HepG2 (cell line): Measurements from ENCODE around the gene DPH1. TPM values are rescaled to one million over a fixed set of nuclear protein-coding genes. Genes with fewer than 3 reads are reported as not detected.

Experiments used
- ARID3A ChIP-seq: IDR thresholded peaks from 2 replicates; pipeline ENCODE4 v1.6.1; 2012; ENCODE audit warnings: low read depth, low read length, improper control_type of control experiment
- ATF6 ChIP-seq: sonication (generic); formaldehyde crosslinking; conservative IDR thresholded peaks from 2 replicates; pipeline ENCODE4 v1.4.0; 2020; ENCODE audit warnings: missing genetic modification reagents
- ATF7 ChIP-seq, 2 experiments: fragments of 450-650 bp in 1 of 2; sonication (generic) in 1 of 2; formaldehyde crosslinking in 1 of 2; IDR thresholded peaks; 2 replicates each; pipeline versions ENCODE4 v1.4.0 to v1.6.1; 2016 to 2020; ENCODE audit warnings: antibody characterized with exemption in 1 of 2, mild to moderate bottlenecking in 1 of 2, missing genetic modification reagents in 1 of 2
- CHCHD3 ChIP-seq: sonication (generic); formaldehyde crosslinking; IDR thresholded peaks from 2 replicates; pipeline ENCODE4 v1.8.0; 2022; ENCODE audit warnings: mild to moderate bottlenecking, missing genetic modification reagents, moderate library complexity
- DDIT3 ChIP-seq: sonication (generic); formaldehyde crosslinking; IDR thresholded peaks from 2 replicates; pipeline ENCODE4 v1.4.0; 2020; ENCODE audit warnings: mild to moderate bottlenecking, missing genetic modification reagents
- EP300 ChIP-seq, 3 experiments: sonication (generic) in 1 of 3; formaldehyde crosslinking in 1 of 3; IDR thresholded peaks; 2 replicates each; pipeline versions ENCODE4 v1.5.1 to v1.6.1; 2011 to 2020; ENCODE audit warnings: low read depth in 2 of 3, low read length in 2 of 3, borderline replicate concordance in 1 of 3, improper control_type of control experiment in 1 of 3, mild to moderate bottlenecking in 1 of 3, missing genetic modification reagents in 1 of 3, moderate library complexity in 1 of 3
- EZH2 ChIP-seq: conservative IDR thresholded peaks from 2 replicates; pipeline ENCODE4 v1.6.1; 2012; ENCODE audit warnings: mild to moderate bottlenecking, low read depth, low read length, moderate library complexity
- GZF1 ChIP-seq: sonication (generic); formaldehyde crosslinking; IDR thresholded peaks from 2 replicates; pipeline ENCODE4 v1.5.1; 2020; ENCODE audit warnings: mild to moderate bottlenecking, missing genetic modification reagents
- HNRNPLL ChIP-seq: fragments of 200-400 bp; formaldehyde crosslinking; IDR thresholded peaks from 2 replicates; pipeline ENCODE4 v1.6.1; 2017; ENCODE audit warnings: mild to moderate bottlenecking, low read depth, low read length; ENCODE audit not compliant: poor library complexity, severe bottlenecking
- NONO ChIP-seq, 2 experiments: fragments of 450-650 bp in 1 of 2; sonication (generic) in 1 of 2; formaldehyde crosslinking in 1 of 2; IDR thresholded peaks in 1 of 2; conservative IDR thresholded peaks in 1 of 2; 2 replicates each; pipeline versions ENCODE4 v1.6.1 to v1.8.0; 2017 to 2022; ENCODE audit warnings: mild to moderate bottlenecking in 1 of 2, missing genetic modification reagents in 1 of 2, moderate library complexity in 1 of 2
- NR1H2 ChIP-seq: sonication (generic); formaldehyde crosslinking; IDR thresholded peaks from 2 replicates; pipeline ENCODE4 v1.8.1; 2022; ENCODE audit warnings: low read depth, missing genetic modification reagents, borderline replicate concordance
- RBAK ChIP-seq: sonication (generic); formaldehyde crosslinking; IDR thresholded peaks from 2 replicates; pipeline ENCODE4 v1.5.1; 2020; ENCODE audit warnings: mild to moderate bottlenecking, missing genetic modification reagents
- TBX2 ChIP-seq: sonication (generic); formaldehyde crosslinking; IDR thresholded peaks from 2 replicates; pipeline ENCODE4 v1.5.0; 2020; ENCODE audit warnings: missing genetic modification reagents, mild to moderate bottlenecking, borderline replicate concordance
- TSC22D2 ChIP-seq: sonication (generic); formaldehyde crosslinking; IDR thresholded peaks from 2 replicates; pipeline ENCODE4 v1.5.1; 2020; ENCODE audit warnings: missing genetic modification reagents, mild to moderate bottlenecking, borderline replicate concordance
- ZBTB4 ChIP-seq: sonication (generic); formaldehyde crosslinking; IDR thresholded peaks from 2 replicates; pipeline ENCODE4 v1.4.0; 2020; ENCODE audit warnings: missing genetic modification reagents, mild to moderate bottlenecking, borderline replicate concordance
- ZBTB43 ChIP-seq: sonication (generic); formaldehyde crosslinking; conservative IDR thresholded peaks from 2 replicates; pipeline ENCODE4 v1.4.0; 2020; ENCODE audit warnings: missing genetic modification reagents
- ZNF251 ChIP-seq: sonication (generic); formaldehyde crosslinking; IDR thresholded peaks from 2 replicates; pipeline ENCODE4 v1.9.0; 2021; ENCODE audit warnings: mild to moderate bottlenecking, missing genetic modification reagents
- ZNF33A ChIP-seq: sonication (generic); formaldehyde crosslinking; IDR thresholded peaks from 2 replicates; pipeline ENCODE4 v1.5.1; 2020; ENCODE audit warnings: missing genetic modification reagents, mild to moderate bottlenecking, moderate library complexity, borderline replicate concordance
- ZNF773 ChIP-seq: sonication (generic); formaldehyde crosslinking; IDR thresholded peaks from 2 replicates; pipeline ENCODE4 v1.4.0; 2020; ENCODE audit warnings: missing genetic modification reagents, borderline replicate concordance
- polyA plus RNA-seq, 8 experiments: library from polyadenylated mRNA; depleted of rRNA in 3 of 8; stranded (reverse) in 7 of 8; unstranded in 1 of 8; fragments of >200 nt; fragmentation: Illumina TruSeq in 4 of 8; extraction: Trizol in 4 of 8; gene quantifications; 2 replicates each; pipeline versions ENCODE4 v1.2.1 to v1.2.3, GENCODE V29; 2011 to 2016; ENCODE audit warnings: low read depth in 4 of 8, missing spikeins in 1 of 8, mixed read lengths in 1 of 8; ENCODE audit not compliant: insufficient read depth in 1 of 8
- total RNA-seq, 5 experiments: library from RNA; depleted of rRNA; stranded (reverse); fragments of >200 nt; fragmentation: Illumina TruSeq; extraction: Trizol; gene quantifications; 2 replicates each; pipeline ENCODE4 v1.2.3, GENCODE V29; 2016; ENCODE audit warnings: low read depth in 1 of 5

Gene DPH1
- total and polyA plus RNA-seq, 2 of the 13 experiments (the other 11 are each of a cell fraction or from before 2014, with no cell fraction given), result 25.3 to 42.8 TPM

GRCh38 chr17:1995321-1995892 is 34.5 kb upstream of the DPH1 start (continued):
- TF ChIP-seq NONO (IDR thresholded peaks at IDR 0.05) (no peak), NONO (CRISPR knock-in tag; conservative IDR thresholded peaks at IDR 0.05) (no peak), ZNF251 (no peak), ARID3A (no peak), EZH2 (no peak), ZBTB4 (CRISPR knock-in tag) (0 out of 2 replicates have a peak, but pooled peaks have one; percentile 61), ZBTB43 (CRISPR knock-in tag) (no peak), CHCHD3 (no peak), ATF7 (IDR thresholded peaks at IDR 0.05) (no peak), ATF7 (CRISPR knock-in tag; IDR thresholded peaks at IDR 0.05) (no peak), TBX2 (peak; percentile 64; the same call in 1 of the 2 replicates), TSC22D2 (CRISPR knock-in tag) (no peak), NR1H2 (CRISPR knock-in tag) (no peak), GZF1 (CRISPR knock-in tag) (no peak), EP300 (IDR thresholded peaks at IDR 0.05; ENCODE audit: low read depth in 2 of 2, low read length in 2 of 2) (peak in 1 of 2 experiments; percentile 33; a peak in 1 of 4 replicates), EP300 (CRISPR knock-in tag; IDR thresholded peaks at IDR 0.05; ENCODE audit: borderline replicate concordance) (no peak), ATF6 (CRISPR knock-in tag) (no peak), ZNF773 (CRISPR knock-in tag) (no peak), RBAK (CRISPR knock-in tag) (no peak), ZNF33A (CRISPR knock-in tag) (no peak), HNRNPLL (no peak), DDIT3 (CRISPR knock-in tag) (no peak)
